Measurements from ENCODE around the gene NAXD. TPM values are rescaled to one million over a fixed set of nuclear protein-coding genes. Genes with fewer than 3 reads are reported as not detected.

NAXD gene
- total RNA-seq, 1 donor = 9.8 TPM

DNA sequence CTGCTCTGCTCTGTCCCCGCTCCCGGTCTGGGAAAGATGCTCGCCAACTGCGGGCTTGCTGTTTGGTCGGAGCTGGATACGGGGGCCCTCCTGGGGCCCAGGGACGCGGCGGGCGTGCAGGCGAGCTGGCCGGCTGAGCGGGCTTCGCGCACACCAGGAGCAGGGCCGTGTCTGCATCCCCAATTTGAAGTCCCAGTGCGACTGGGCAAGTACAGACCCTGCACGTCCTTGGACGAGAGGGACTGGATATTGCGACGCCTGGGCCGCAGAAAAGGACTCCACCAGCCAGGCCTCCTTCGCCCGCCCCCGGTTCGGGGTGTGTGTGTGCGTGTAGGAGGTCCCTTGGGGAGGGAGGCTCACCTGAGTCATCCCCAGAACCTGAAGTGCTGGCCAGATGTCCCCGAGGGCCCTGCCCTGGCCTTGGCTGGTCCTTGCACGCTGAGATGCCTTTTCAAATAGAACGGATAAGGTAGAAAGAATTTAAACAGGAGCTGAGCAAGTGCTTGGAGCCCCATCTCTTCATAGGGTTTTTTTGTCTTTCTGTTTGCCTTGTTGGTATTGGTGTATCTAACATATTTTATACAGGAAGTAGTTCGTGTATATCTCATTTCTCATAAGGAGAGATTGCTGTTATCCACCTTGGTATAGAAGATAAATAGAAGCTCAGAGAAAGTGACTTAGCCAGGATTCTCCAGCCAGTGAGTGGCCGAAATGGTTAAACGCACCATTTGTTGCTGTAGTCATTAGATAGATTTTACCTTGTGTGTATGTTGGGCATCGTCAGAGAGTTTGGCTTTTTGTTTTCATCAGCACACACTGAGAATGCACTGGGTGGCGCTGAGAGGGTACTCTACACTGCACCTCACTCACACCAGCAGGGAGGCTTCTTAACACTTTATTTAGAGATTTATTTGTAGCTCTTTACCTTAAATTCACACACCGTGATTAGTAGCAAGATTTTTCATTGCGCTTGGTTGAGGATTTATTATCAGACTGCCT lies 1.1 kb downstream of the NAXD start:
- no peaks in the 10 kb centered on the region for H3K9me3 ChIP-seq (ENCODE audit: low read depth, low read length)
- peak overlapping the region; percentile 65 for H3K4me3 ChIP-seq (ENCODE audit: low read length)
- H3K4me1 ChIP-seq (ENCODE audit: insufficient read depth, low read length) = peaks cover 15% of the 10 kb centered on the region
- H3K27me3 ChIP-seq (ENCODE audit: insufficient read depth, low read length) = no peaks in the 10 kb centered on the region

DNA sequence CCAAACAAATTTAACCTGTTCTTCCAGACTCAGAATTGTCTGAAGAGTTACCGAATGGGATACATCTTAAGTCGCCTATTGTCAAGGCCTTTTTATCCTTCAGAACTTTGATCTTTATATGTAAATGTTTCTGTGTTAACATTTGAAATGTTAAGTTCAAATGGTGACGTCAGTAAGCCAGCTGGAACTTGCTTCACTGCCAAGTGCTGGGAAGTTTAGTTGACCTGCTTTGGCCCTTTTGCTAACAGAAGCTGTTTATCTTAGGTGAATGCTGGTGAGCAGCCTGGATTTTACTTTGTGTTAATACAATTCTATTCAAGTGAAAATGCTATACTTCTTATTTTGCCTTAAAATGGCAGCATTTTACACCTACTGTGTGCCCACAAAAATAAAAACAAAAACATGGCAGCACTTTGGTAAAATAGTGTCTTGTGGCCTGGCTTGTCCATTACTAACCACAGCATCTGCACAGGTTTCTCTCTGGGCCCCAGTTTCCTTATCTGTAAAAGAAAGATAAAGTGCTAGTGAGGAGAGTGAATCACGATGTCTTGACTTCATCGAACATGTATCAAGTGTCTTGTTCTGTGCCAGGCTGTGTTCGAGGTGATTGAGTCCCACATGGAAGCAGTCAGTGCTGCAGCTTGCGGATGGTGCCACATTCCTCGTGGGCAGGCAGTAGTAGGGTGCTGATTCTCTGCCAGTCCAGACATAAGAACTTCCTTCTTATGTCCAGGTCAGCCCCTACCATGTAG lies 2.2 kb downstream of the NAXD start:
- Histone ChIP-seq H3K4me3 (ENCODE audit: low read length) (no peak overlapping the region), H3K4me1 (ENCODE audit: insufficient read depth, low read length) (peaks cover 15% of the 10 kb centered on the region), H3K27me3 (ENCODE audit: insufficient read depth, low read length) (no peaks in the 10 kb centered on the region), H3K9me3 (ENCODE audit: low read depth, low read length) (no peaks in the 10 kb centered on the region)

DNA sequence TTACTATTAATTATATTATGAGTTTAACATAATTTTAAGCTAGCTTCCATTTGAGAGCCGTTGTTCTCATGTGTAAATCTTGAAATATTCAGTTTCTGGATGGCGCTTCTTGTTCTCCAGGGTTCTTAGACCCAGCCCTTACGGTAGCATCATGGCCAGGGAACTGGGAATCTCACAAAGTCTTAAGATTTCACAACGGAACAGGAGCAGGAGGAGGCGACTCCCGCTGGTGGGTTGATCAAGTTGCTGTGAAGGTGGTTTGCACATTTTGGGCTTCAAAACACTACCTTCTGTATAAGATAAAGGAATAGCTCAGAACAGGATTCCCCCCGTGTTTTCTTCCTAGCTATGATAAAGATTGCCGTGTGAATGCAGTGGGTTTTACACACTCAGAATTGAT lies 2.8 kb downstream of the NAXD start:
- Histone ChIP-seq H3K4me1 (ENCODE audit: insufficient read depth, low read length) (peaks cover 15% of the 10 kb centered on the region), H3K9me3 (ENCODE audit: low read depth, low read length) (no peaks in the 10 kb centered on the region), H3K27me3 (ENCODE audit: insufficient read depth, low read length) (no peaks in the 10 kb centered on the region), H3K4me3 (ENCODE audit: low read length) (no peak overlapping the region)

DNA sequence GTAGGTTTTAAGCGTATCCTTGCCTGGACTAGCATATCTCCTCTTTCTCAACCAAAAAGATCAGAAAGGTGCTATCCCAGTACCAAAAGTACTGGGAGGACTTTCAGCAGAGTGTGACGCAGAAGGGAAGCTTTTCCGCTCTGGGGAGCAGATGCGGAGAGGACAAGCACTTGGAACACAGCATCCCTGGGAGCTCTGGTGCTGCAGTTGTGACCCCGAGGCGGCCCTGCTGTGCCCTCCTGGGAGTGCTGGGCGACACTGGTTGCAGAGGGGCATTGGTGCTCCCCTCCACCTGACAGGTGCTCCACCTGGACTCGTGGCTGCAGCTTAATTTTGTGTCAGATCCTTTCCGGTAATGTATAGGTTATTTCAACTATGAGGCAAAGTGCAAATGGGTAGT lies 3.4 kb downstream of the NAXD start:
- no peaks in the 10 kb centered on the region for H3K9me3 ChIP-seq (ENCODE audit: low read depth, low read length)
- no peak overlapping the region for H3K4me3 ChIP-seq (ENCODE audit: low read length)
- no peaks in the 10 kb centered on the region for H3K27me3 ChIP-seq (ENCODE audit: insufficient read depth, low read length)
- peaks cover 15% of the 10 kb centered on the region for H3K4me1 ChIP-seq (ENCODE audit: insufficient read depth, low read length)

DNA sequence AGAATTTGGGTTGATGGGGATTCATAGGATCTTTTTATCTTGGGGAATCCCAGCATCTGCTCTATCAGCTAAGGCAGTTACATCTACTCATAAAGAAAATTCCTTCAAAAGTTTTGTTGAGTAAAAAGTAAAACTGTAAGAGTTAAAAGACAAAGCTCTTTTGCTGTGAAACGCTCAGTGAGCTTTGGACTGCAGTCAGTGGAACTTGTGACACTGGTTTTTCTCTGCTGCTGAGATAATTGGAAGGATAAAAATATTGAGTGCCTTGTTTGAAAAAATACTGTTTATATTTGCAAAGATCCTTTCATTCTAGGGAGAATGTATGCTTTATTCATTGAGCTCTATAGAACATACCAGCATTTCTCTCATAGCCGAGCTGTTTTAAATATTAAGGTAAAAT lies 5.3 kb downstream of the NAXD start:
- H3K9me3 ChIP-seq (ENCODE audit: low read depth, low read length) = no peaks in the 10 kb centered on the region
- peaks cover 15% of the 10 kb centered on the region for H3K4me1 ChIP-seq (ENCODE audit: insufficient read depth, low read length)
- no peaks in the 10 kb centered on the region for H3K27me3 ChIP-seq (ENCODE audit: insufficient read depth, low read length)
- H3K4me3 ChIP-seq (ENCODE audit: low read length) = no peak overlapping the region

DNA sequence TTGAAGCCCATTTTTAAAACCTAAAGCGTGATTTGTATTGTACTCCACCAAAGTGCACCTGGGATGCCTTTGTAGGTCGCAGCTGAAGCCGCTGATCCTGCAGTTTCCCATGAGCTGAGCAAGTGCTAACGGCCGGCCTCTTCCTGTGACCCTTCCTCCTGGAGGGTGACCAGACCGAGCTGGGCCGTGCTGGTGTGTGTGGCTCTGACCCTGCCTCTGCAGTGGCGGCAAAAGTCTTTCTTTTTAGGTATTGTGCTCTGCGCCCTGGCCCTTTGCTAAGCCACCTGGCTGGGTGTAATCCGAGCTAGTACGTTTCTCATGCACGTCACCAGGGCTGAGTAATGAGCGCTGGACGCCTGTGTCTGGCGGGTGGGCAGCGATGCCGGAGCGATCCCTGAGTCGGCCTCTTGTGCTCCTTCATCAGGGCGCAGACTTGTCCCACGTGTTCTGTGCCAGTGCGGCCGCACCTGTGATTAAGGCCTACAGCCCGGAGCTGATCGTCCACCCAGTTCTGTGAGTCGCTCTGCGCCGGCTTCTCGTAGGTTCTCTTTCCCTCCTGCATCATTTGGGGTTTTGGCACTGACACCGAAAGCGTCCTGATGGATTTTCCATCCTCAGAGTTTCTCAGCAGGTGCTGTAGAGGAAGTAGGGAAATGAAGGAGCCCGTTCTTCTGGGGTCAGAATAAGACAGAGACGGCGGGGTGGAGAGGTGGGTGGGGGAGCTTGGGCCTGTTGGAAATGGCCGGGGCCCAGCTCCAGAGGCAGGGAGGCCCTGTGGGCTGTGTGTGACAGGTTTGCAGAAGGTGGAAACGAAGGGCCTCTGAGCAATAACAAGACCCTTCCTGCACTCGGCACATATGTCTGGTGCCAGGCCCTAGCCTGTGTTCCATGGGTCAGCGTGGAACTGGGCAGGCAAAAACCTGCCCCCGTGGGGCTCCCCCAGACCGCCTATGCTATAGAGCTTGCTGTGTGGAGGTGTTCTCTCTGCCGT lies 9.7 kb downstream of the NAXD start:
- H3K4me1 ChIP-seq (ENCODE audit: insufficient read depth, low read length) = no peaks in the 10 kb centered on the region
- no peaks in the 10 kb centered on the region for H3K9me3 ChIP-seq (ENCODE audit: low read depth, low read length)
- no peak overlapping the region for H3K4me3 ChIP-seq (ENCODE audit: low read length)
- no peaks in the 10 kb centered on the region for H3K27me3 ChIP-seq (ENCODE audit: insufficient read depth, low read length)

DNA sequence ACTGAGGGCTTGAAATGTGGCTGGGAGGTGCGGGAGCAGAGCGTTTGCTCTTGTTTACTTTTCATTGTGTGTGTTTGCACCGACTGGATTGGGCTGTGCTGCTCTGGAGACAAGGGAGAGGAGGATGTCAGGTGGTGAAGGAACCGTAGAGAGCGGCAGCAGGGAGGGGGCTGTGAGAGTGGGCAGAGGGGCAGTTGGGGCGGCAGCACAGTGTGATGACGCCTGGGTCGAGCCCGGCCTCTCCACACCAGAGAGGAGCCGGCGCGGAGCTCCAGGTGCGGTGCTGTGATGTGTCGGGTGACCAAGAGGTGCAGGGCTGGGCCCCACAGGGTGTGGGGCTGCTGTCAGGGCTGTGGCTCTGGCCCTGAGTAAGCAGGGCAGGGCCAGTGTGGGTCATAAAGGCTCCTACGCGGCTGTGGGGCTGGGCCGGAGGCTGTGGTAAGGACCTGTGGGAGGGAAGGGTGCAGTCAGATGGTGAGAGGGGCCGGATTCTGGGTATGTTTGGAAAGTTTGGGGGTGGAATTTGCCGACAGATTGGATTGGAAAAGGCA lies 10.5 kb downstream of the NAXD start:
- H3K4me3 ChIP-seq (ENCODE audit: low read length) = no peak overlapping the region
- no peaks in the 10 kb centered on the region for H3K27me3 ChIP-seq (ENCODE audit: insufficient read depth, low read length)
- no peaks in the 10 kb centered on the region for H3K4me1 ChIP-seq (ENCODE audit: insufficient read depth, low read length)
- no peaks in the 10 kb centered on the region for H3K9me3 ChIP-seq (ENCODE audit: low read depth, low read length)

DNA sequence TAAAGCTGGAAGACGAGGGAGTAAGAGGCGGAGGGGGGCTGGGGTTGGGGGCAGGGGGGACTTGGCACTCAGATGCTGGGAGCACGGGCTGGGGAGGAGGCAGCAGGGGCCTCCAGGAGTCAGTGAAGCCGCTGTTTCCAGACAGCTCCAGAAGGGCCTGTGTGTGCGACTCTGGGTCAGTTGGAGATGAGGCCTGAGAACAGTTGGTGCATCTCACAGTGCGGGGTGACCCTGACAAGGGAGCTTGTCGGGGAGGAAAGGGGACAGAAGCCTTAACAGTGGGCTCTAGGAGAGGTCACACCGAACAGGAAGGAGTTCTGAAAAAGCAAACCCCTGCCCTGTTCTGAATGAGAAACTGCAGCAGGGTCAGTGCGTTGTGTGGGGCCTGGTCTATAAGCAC lies 11.2 kb downstream of the NAXD start:
- H3K9me3 ChIP-seq (ENCODE audit: low read depth, low read length) = no peaks in the 10 kb centered on the region
- no peaks in the 10 kb centered on the region for H3K4me1 ChIP-seq (ENCODE audit: insufficient read depth, low read length)
- no peaks in the 10 kb centered on the region for H3K27me3 ChIP-seq (ENCODE audit: insufficient read depth, low read length)
- H3K4me3 ChIP-seq (ENCODE audit: low read length) = no peak overlapping the region

DNA sequence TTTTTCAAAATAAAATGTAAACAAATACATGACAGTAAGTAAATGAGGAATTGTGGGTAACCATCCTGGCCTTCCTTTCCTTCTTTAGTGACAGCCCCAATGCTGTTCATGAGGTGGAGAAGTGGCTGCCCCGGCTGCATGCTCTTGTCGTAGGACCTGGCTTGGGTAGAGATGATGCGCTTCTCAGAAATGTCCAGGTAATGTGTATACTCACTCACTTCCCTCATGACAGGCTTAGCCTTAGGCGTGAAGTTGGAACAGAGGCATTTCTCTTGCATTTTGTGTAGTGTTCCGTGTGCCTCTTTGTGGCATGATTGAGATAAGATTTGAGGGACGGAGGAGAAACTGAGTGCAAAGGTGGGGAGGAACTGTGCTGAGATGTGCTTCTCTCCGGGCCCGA lies 12.0 kb downstream of the NAXD start:
- Histone ChIP-seq H3K4me1 (ENCODE audit: insufficient read depth, low read length) (no peaks in the 10 kb centered on the region), H3K4me3 (ENCODE audit: low read length) (no peak overlapping the region), H3K9me3 (ENCODE audit: low read depth, low read length) (no peaks in the 10 kb centered on the region), H3K27me3 (ENCODE audit: insufficient read depth, low read length) (no peaks in the 10 kb centered on the region)

DNA sequence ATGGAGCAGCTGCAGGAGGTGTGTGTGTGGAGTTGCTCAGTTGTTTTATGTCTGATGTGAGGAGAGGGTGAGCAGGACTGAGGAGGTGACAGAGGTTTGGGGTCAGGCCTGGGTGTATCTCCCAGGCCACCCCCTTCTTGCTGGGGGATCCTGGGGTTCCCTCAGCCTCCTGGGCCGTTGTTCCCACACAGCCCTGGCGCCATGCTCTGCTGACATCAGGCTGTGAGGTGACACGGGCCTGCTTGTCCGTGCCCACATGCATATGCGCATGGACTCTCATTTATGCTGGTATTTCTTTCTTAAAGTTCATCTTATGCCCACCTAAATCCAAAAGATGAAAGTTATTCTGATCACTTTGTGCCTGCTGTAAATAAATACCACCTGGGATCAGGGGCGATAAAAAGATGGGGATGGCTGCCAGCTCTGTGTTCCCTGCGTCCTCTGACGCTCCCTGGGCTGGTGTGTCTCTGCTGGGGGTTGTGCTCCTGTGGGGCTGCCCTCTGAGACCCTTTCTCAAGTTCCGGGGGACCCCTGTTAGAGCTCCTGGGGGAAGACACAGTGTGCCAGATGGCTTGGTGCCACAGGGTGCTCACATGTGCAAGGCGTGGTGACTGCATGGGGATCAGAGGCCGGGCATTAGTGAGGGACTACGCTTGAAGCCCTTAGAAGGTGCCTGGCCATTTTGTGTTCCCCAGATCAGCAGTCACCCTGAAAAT lies 12.6 kb downstream of the NAXD start:
- no peak overlapping the region for H3K4me3 ChIP-seq (ENCODE audit: low read length)
- no peaks in the 10 kb centered on the region for H3K4me1 ChIP-seq (ENCODE audit: insufficient read depth, low read length)
- H3K9me3 ChIP-seq (ENCODE audit: low read depth, low read length) = no peaks in the 10 kb centered on the region
- H3K27me3 ChIP-seq (ENCODE audit: insufficient read depth, low read length) = no peaks in the 10 kb centered on the region

DNA sequence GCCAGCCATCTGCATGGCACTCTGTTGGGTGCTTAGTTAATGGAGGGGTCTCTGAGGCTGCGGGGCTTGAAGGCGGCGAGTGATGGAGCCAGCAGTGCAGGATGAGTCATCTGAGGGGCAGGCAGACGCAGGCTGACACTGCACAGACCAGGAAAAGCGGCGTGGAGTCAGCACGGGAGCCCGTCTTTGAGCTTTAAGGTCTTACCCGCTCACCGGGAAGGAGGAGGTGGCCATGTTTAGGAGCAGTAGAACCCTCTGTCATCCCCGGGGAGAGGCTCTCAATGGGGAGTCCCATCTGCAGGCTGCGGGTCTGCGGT lies 13.1 kb downstream of the NAXD start:
- H3K4me1 ChIP-seq (ENCODE audit: insufficient read depth, low read length) = no peaks in the 10 kb centered on the region
- no peaks in the 10 kb centered on the region for H3K9me3 ChIP-seq (ENCODE audit: low read depth, low read length)
- no peaks in the 10 kb centered on the region for H3K27me3 ChIP-seq (ENCODE audit: insufficient read depth, low read length)
- H3K4me3 ChIP-seq (ENCODE audit: low read length) = no peak overlapping the region

DNA sequence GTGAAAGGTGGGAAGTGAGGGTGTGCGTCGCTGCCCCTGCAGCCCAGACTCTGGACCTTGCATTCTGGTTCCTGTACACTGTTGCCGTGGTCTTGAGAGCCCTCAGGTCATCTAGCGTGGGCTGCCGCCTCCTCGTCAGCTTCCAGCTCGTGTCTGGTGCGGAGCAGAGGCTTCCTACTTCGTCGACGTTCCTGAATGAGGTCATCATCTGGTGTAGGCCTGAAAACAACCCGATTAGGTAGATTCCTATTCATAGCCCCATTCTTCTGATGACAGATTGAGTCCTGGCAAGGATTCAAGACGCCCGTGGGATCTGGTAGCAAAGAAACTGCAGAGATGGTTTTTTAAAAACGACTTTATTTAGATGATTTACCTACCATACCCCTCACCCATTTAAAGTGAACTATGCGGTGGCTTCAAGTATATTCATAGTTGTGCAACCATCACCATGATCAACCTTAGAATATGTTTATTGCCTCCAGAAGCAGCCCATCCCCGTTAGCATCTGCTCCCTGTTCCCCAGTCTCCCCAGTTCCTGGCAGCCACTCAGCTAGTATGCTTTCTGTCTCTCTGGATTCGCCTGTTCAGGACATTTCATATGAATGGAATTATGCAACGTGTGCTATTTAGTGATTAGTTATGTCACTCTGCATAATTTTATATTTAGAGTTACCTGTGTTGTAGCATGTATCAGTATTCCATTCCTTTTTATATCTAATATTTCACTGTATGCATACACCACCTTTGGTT lies 13.8 kb downstream of the NAXD start:
- Histone ChIP-seq H3K4me3 (ENCODE audit: low read length) (no peak overlapping the region), H3K27me3 (ENCODE audit: insufficient read depth, low read length) (no peaks in the 10 kb centered on the region), H3K4me1 (ENCODE audit: insufficient read depth, low read length) (no peaks in the 10 kb centered on the region), H3K9me3 (ENCODE audit: low read depth, low read length) (no peaks in the 10 kb centered on the region)

DNA sequence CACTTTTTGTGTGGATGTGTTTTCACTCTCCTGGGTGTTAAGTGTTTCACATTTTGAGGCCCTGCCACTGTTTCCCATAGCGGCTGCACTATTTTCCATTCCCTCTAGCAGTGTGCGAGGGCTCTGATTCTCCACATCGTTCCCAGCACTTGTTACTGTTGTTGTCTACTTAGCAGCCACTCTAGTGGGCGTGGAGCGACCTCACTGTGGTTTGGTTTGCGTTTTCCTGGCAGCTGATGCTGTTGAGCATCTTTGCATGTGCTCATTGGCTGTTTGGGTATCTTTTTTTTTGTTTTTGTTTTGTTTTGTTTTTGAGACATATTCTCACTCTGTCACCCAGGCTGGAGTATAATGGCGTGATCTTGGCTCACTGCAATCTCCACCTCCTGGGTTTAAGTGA lies 14.4 kb downstream of the NAXD start:
- Histone ChIP-seq H3K4me3 (ENCODE audit: low read length) (no peak overlapping the region), H3K9me3 (ENCODE audit: low read depth, low read length) (no peaks in the 10 kb centered on the region), H3K27me3 (ENCODE audit: insufficient read depth, low read length) (no peaks in the 10 kb centered on the region), H3K4me1 (ENCODE audit: insufficient read depth, low read length) (no peaks in the 10 kb centered on the region)

All from mononuclear cell (primary cell).